Measurements from ENCODE around the gene METRNL.
A peak's percentile ranks its signal among the peaks of the same experiment; 100 is the strongest.
"Not testable (repeated sequence)": the region's sequence is repeated elsewhere in the genome, so short reads cannot be mapped to it uniquely, and the experiment has no call there.

The METRNL gene

DNA sequence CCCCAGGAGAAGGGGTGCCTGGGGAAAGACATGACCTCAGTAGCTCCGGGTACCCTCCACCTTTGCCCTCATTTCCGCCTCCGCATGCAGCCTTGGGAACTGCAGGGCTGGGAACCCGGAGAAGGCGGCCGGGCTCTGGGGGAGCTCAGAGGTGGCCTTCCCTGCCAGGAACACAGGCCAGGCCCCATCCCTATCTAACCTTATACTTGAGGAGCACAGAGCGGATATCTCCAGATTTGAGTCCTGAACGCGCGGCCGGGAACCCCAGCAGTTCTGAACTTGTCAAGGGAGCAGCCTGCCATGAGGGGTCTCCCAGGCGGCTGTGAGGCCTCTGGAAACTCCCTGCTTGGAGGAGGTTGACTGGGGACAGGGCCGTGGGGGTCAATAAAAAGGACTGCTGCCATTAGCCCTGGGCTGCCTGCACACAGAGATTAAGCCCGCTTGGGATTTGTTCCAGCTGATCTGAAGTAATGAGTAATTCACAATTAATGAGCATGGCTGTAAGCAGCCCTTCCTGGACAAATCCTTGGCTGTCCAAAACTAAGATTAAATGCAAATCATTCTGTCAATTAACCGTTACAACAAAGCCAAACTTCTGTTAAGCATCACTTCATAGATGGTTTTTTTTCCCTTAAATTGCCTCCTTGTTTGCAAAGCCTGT, 26.3 kb upstream of the METRNL start:
- no peak for DNase-seq

GRCh38 chr17:83053739-83054451, 25.5 kb upstream of the METRNL start:
- DNase-seq, result peak; percentile 21

- no peak for DNase-seq
Observed at GRCh38 chr17:83054518-83055125, 24.8 kb upstream of the METRNL start.

DNA sequence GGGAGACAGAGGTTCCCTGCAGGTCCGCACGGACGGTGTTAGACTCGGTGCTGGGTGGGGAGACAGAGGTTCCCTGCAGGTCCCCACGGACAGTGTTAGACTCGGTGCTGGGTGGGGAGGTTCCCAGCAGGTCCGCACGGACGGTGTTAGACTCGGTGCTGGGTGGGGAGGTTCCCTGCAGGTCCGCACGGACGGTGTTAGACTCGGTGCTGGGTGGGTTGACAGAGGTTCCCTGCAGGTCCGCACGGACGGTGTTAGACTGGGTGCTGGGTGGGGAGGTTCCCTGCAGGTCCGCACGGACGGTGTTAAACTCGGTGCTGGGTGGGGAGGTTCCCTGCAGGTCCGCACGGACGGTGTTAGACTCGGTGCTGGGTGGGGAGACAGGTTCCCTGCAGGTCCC, 24.2 kb upstream of the METRNL start:
- DNase-seq, result not testable (repeated sequence)

DNA sequence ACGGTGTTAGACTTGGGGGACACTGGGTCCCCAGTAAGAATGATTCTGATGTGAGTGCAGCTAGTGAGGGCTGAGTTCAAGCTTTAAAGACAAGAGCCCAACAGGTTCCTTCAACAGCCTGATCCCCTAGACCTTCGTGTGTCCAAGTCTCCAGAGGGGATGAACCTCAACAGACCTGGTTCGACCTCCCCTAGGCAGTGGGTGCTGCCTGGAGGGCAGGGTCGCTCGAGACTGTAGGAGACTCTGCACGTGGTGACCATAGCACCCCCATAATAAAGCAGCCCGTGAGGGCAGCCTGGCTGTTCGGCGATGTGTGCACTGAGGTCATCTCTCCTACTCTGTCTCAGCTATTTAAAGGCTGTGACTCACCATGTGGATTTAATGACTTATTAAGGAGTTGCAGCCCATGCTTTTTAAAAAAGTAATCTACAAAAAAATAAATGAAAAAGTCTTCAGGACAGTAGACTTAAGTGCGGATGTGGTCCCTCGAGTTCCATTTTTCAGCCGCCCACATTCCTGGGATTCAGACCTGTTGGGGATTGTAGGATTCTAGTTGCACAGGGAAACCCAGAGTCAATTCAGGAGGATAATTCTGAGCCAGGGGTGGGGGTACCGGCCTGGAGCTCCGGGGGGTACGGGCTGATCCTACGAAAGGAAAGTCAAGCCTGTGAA, 23.4 kb upstream of the METRNL start:
- no peak for DNase-seq

- no peak for DNase-seq
Observed at GRCh38 chr17:83056583-83057396, 22.6 kb upstream of the METRNL start.

DNA sequence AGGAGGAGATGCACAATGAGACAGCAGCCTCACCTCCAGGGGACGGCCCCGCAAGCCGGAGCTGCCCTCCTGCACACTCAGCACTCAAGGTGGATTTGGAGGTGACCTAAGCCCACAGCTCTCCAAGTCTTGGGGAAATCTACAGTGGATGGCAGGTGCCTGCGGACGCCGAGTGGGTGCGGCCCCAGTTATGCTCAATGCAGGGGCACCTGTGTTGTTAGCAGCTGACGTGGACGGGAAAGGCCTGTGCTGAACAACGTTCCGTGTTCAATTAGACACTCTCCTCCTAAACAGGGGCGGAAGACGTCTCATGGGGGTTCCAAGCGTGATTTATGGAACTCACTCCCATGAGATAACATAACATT, 22.0 kb upstream of the METRNL start:
- DNase-seq, result no peak

DNA sequence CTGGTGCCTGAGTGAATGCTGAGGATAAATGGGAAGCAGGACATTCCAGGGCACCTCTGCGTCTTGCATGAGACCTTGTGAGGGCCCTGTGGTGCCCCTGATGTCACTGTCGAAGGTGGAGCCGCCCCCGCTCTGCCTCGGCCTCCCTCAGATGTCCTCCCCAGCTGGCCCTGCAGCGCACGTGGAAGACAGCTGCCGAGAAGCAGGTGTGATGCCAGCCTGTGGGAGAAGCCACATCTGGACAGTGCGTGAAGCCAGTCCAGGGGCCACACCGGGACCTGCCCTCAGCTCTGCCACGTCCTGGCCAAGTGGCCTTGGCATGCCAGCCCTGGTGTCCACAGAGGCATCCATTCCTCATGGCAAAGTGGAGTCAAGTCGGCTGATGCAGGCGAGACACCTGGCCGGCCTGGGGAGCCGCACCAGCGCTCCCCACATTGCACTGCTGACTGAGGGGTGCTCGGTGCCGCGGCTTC, 21.6 kb upstream of the METRNL start:
- no peak for DNase-seq

DNA sequence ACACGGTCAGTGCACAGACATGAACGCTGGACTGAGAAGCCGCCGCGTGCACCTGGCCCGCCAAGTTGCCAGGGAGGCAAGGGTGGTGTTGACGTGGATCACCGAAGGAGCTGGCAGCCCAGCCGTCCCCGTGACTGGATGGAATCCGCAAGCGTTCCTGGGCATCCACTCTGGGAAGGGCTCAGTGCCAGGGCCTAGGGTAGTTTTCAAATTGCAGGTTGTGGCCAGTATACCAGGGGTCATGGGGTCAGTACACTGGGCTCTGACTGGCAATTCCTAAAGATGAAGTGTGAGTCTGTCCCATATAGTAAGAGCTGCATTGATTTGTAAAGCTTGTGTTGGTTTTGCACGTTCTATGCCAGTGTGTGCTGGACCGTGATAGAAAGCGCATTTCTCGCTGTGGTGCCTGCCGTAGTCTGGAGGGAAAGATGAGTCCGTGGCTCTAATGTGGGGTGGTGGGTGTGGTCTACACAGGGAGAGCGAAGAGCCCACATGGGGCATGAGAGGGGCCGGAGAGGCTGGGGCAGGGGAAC, 21.1 kb upstream of the METRNL start:
- DNase-seq, result no peak

DNA sequence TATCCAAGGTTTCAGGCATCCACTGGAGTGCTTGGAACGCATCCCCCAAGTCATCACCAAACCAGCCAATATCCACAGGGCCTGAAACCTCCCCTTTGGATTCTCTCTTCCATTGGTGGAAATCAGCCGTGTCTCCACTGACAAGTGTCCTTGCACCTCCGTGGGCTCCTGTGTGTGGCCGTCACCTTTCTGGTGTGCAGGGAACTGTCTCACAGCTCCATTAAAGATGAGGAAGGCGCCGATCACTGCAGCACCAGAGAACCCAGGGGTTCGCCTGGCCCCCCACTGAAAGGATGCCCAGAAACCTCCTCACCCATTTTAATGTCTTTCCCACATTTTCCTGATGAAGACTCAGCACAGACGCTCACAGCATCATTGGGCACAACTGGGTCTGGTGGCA, 17.8 kb upstream of the METRNL start:
- DNase-seq, result no peak

GRCh38 chr17:83062011-83062817, 17.2 kb upstream of the METRNL start:
- no peak for DNase-seq

- no peak for DNase-seq
Observed at GRCh38 chr17:83062818-83063671, 16.4 kb upstream of the METRNL start.

GRCh38 chr17:83064021-83064731, 15.2 kb upstream of the METRNL start:
- no peak for DNase-seq

DNA sequence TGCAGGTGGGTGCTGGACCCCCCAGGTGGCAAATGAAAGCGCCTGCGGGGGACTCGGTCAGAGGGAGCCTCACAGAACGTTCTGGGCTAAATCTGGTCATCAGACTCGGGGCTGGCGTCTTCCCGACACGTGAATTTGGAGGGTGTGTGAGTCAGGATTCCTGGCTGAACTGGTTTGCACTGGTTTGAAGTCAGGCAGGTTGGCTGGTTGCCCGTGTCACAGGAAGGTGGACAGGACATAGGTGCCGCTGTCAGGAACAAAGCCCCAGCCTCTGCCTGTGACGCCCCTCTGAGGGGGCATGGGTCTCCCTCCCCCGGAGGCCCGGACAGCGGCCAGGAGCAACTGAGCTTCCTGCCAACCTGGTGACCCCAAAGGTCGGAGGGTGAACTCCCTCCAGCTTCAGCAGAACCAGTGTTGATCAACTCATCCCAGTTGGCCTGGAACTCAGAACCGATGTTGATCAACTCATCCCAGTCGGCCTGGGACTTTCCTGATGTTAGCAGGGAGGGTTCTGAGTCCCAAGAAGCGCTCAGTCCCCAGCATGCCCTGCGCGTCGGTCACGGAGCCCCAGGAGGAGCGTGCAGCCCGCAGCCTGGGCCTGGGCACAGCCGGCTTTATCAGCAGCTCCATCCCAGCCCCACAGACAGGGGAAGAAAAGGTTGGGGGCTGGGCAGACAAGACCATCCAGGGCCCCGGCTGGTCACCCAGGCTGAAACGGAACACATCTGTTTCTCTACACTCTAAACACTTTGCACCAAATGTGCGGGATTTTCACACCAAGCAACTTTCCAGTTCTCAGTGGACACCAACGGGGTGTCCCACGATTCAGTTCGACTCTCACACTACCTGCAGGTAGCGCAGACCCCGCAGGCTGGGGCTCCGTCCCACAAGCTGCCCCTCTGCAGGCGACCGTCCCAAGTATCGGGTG, 14.4 kb upstream of the METRNL start:
- DNase-seq, result no peak

- DNase-seq, result no peak
Observed at GRCh38 chr17:83065660-83066542, 13.5 kb upstream of the METRNL start.

DNA sequence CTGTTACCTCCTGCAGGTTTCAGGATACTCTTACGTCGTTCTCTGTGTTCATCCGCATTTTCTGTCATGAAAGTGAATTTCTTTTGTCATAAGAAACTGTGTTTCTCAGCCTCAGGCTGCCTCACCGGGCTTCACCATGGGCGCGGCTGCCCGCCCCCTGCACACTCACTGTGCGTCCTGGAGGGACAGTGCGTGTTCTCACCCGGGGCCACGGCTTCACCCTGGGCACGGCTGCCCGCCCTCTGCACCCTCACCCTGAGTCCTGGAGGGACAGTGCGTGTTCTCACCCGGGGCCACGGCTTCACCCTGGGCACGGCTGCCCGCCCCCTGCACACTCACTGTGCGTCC, 12.9 kb upstream of the METRNL start:
- not testable (repeated sequence) for DNase-seq

GRCh38 chr17:83067071-83067717, 12.2 kb upstream of the METRNL start:
- DNase-seq, result no peak

All from activated effector memory CD4-positive, alpha-beta T cell treated with Interleukin-2 at 50 U/mL for 16 hours (primary cell).